ENCODE results near the gene STXBP1.

GRCh38 chr9:127626752-127627493, 14.8 kb downstream of the STXBP1 start:
- TF ChIP-seq GATA3 (IDR thresholded peaks at IDR 0.05; ENCODE audit: low read depth, low read length) (no peak), GATA2 (IDR thresholded peaks at IDR 0.05; ENCODE audit: low read depth, low read length) (no peak)

All from SH-SY5Y (cell line).